Vagina (tissue), 2 donors: ENCODE measurements around the gene TOMM7. TPM values are rescaled to one million over a fixed set of nuclear protein-coding genes. Genes with fewer than 3 reads are reported as not detected.

Experiments used
- DNase-seq, 2 donors: peaks; one replicate each; pipeline ENCODE4 v3.0.0-alpha.2; 2017; ENCODE audit errors: extremely low spot score in 2 of 2
- H3K27ac ChIP-seq: fragments of 200-600 bp; sonication (generic); one replicate; pipeline ENCODE4 v1.5.1; 2019
- H3K27me3 ChIP-seq: fragments of 200-600 bp; sonication (generic); one replicate; pipeline ENCODE4 v1.5.1; 2019
- H3K36me3 ChIP-seq, 2 donors: fragments of 200-600 bp; sonication (generic); one replicate each; pipeline ENCODE4 v1.5.1; 2017 to 2019
- H3K4me1 ChIP-seq: fragments of 200-600 bp; sonication (generic); one replicate; pipeline ENCODE4 v1.5.1; 2019
- H3K4me3 ChIP-seq, 2 donors: fragments of 200-600 bp; sonication (generic); 1 replicate in 1 of 2; 2 replicates in 1 of 2; pipeline ENCODE4 v1.5.1; 2016 to 2019
- H3K9me3 ChIP-seq: fragments of 200-600 bp; sonication (generic); one replicate; pipeline ENCODE4 v1.5.1; 2019
- CTCF ChIP-seq, 3 experiments: fragments of 450-650 bp in 2 of 3; fragments of 200-600 bp in 1 of 3; sonication (generic) in 1 of 3; IDR thresholded peaks; one replicate each; pipeline ENCODE4 v1.5.1; 2017 to 2019; ENCODE audit warnings: antibody characterized with exemption in 3 of 3, mild to moderate bottlenecking in 2 of 3, moderate library complexity in 2 of 3
- POLR2A ChIP-seq, 2 donors: fragments of 450-650 bp; IDR thresholded peaks; one replicate each; pipeline ENCODE4 v1.6.1; 2017; ENCODE audit warnings: antibody characterized with exemption in 2 of 2, mild to moderate bottlenecking in 2 of 2, moderate library complexity in 2 of 2
- POLR2AphosphoS5 ChIP-seq, 2 donors: sonication (generic); formaldehyde crosslinking; IDR thresholded peaks; one replicate each; pipeline ENCODE4 v1.9.0; 2017; ENCODE audit warnings: antibody characterized with exemption in 2 of 2, mild to moderate bottlenecking in 2 of 2, low read depth in 1 of 2; ENCODE audit not compliant: insufficient read depth in 1 of 2
- intact Hi-C: fragments of 100-400 bp; cut with DNase I; formaldehyde crosslinking; loops from one replicate; pipeline ENCODE4 v1.15.1; 2023
- total RNA-seq: library from RNA; depleted of rRNA; stranded (reverse); fragments of >200 nt; gene quantifications from one replicate; pipeline ENCODE4 v1.2.3, GENCODE V29; 2016

Gene TOMM7
- total RNA-seq, 1 donor from 2014 or later: 167 TPM

- no peaks in the 10 kb centered on the region for H3K27me3 ChIP-seq
- no peaks in the 10 kb centered on the region for H3K9me3 ChIP-seq
- intact Hi-C loops: loop anchor here (5.0 to 10.0 kb wide), 2 partner anchors 163 to 265 kb away; partner anchors contain the start of gene HYCC1
- DNase-seq: no peak
- H3K4me1 ChIP-seq: peaks cover 4% of the 10 kb centered on the region
- H3K36me3 ChIP-seq: no peaks in the 10 kb centered on the region
- no peak overlapping the region for H3K4me3 ChIP-seq
- no peak for TF ChIP-seq CTCF (IDR thresholded peaks at IDR 0.05)
- no peak for TF ChIP-seq POLR2A (IDR thresholded peaks at IDR 0.05)
- TF ChIP-seq POLR2AphosphoS5 (IDR thresholded peaks at IDR 0.05; ENCODE audit: insufficient read depth in 1 of 2, low read depth in 1 of 2): no peak
- no peak overlapping the region for H3K27ac ChIP-seq
Observed at GRCh38 chr7:22849662-22850061, 27.0 kb upstream of the TOMM7 start.

- peaks cover 4% of the 10 kb centered on the region for H3K4me1 ChIP-seq
- intact Hi-C loops: loop anchor here (10.0 kb wide), 1 partner anchor 264 kb away; no protein-coding TSS in a partner anchor
- H3K27ac ChIP-seq: no peak overlapping the region
- no peaks in the 10 kb centered on the region for H3K9me3 ChIP-seq
- no peaks in the 10 kb centered on the region for H3K36me3 ChIP-seq
- H3K27me3 ChIP-seq: no peaks in the 10 kb centered on the region
- H3K4me3 ChIP-seq: no peak overlapping the region
- no peak for TF ChIP-seq POLR2AphosphoS5 (IDR thresholded peaks at IDR 0.05; ENCODE audit: insufficient read depth in 1 of 2, low read depth in 1 of 2)
- no peak for TF ChIP-seq CTCF (IDR thresholded peaks at IDR 0.05)
- TF ChIP-seq POLR2A (IDR thresholded peaks at IDR 0.05): no peak
- no peak for DNase-seq
Observed at GRCh38 chr7:22849172-22849571, 26.5 kb upstream of the TOMM7 start.

GRCh38 chr7:22846961-22847360 is 24.3 kb upstream of the TOMM7 start:
- intact Hi-C loops: loop anchor here (10.0 kb wide), 1 partner anchor 262 kb away; no protein-coding TSS in a partner anchor
- no peak overlapping the region for H3K27ac ChIP-seq
- H3K4me3 ChIP-seq: no peak overlapping the region
- TF ChIP-seq POLR2A (IDR thresholded peaks at IDR 0.05): no peak
- TF ChIP-seq CTCF (IDR thresholded peaks at IDR 0.05): no peak
- H3K27me3 ChIP-seq: no peaks in the 10 kb centered on the region
- no peaks in the 10 kb centered on the region for H3K9me3 ChIP-seq
- no peaks in the 10 kb centered on the region for H3K36me3 ChIP-seq
- DNase-seq: no peak
- no peaks in the 10 kb centered on the region for H3K4me1 ChIP-seq

- TF ChIP-seq CTCF (IDR thresholded peaks at IDR 0.05) (no peak), POLR2A (IDR thresholded peaks at IDR 0.05) (no peak), POLR2AphosphoS5 (IDR thresholded peaks at IDR 0.05; ENCODE audit: insufficient read depth in 1 of 2, low read depth in 1 of 2) (no peak)
- Histone ChIP-seq H3K27me3 (no peaks in the 10 kb centered on the region), H3K4me1 (no peaks in the 10 kb centered on the region), H3K9me3 (no peaks in the 10 kb centered on the region), H3K4me3 (no peak overlapping the region), H3K36me3 (no peaks in the 10 kb centered on the region), H3K27ac (no peak overlapping the region)
- no peak for DNase-seq
- intact Hi-C loops: loop anchor here (10.0 kb wide), 1 partner anchor 261 kb away; no protein-coding TSS in a partner anchor
Observed at GRCh38 chr7:22845221-22845834, 22.7 kb upstream of the TOMM7 start.

- Histone ChIP-seq H3K4me1 (no peaks in the 10 kb centered on the region), H3K9me3 (no peaks in the 10 kb centered on the region), H3K27ac (no peak overlapping the region), H3K27me3 (no peaks in the 10 kb centered on the region), H3K36me3 (no peaks in the 10 kb centered on the region), H3K4me3 (no peak overlapping the region)
- TF ChIP-seq CTCF (IDR thresholded peaks at IDR 0.05) (no peak), POLR2AphosphoS5 (IDR thresholded peaks at IDR 0.05; ENCODE audit: insufficient read depth in 1 of 2, low read depth in 1 of 2) (no peak), POLR2A (IDR thresholded peaks at IDR 0.05) (no peak)
- no peak for DNase-seq
- intact Hi-C loops: loop anchor here (10.0 kb wide), 1 partner anchor 259 kb away; no protein-coding TSS in a partner anchor
Observed at GRCh38 chr7:22843681-22844309, 21.1 kb upstream of the TOMM7 start.
